OCI-LY7 (cell line): ENCODE data around the gene CCDC178.

ENCODE experiments used
- CTCF ChIP-seq: fragments of 200-600 bp; sonication (generic); conservative IDR thresholded peaks from 2 replicates; pipeline ENCODE4 v1.5.1; 2014; ENCODE audit warnings: mild to moderate bottlenecking, antibody characterized with exemption, low read length, moderate library complexity, mixed read lengths
- EZH2phosphoT487 ChIP-seq: fragments of 200-600 bp; sonication (generic); IDR thresholded peaks from 2 replicates; pipeline ENCODE4 v1.6.1; 2018; ENCODE audit warnings: low read depth, borderline replicate concordance, mild to moderate bottlenecking, mixed run types, antibody characterized with exemption, low read length, moderate library complexity, mixed read lengths

- no peak for TF ChIP-seq CTCF
- TF ChIP-seq EZH2phosphoT487: no peak
These were observed 133.0 kb downstream of the CCDC178 start for GRCh38 chr18:33307520-33307919.
